IMR-90 (cell line): ENCODE results near the gene FGF5. TPM values are rescaled to one million over a fixed set of nuclear protein-coding genes. Genes with fewer than 3 reads are reported as not detected.

Source experiments
- ATAC-seq: fragments of 200-7000 bp; cut with Tn5 transposase; 2 replicates; pipeline ENCODE4 v1.9.1; 2020; ENCODE audit warnings: low read depth, mild to moderate bottlenecking, moderate library complexity
- BruUV-seq: library from RNA; stranded (reverse); fragments of 400-500 nt; replicated peaks from 2 replicates; lab custom pipeline; 2021; lab: Mats Ljungman, UMichigan
- CTCF ChIA-PET: fragments of 300-600 bp; formaldehyde crosslinking; extraction: SDS; loops from one replicate; lab custom pipeline; 2021; ENCODE audit warnings: antibody characterized with exemption; lab: Yijun Ruan, JAX
- POLR2A ChIA-PET: fragments of 300-600 bp; sonication (Branson Sonifier 250); formaldehyde crosslinking; loops from one replicate; lab custom pipeline; 2022; ENCODE audit warnings: antibody characterized with exemption; ENCODE audit not compliant: unreplicated experiment; lab: Charles Lee
- DNase-seq: peaks from one replicate; pipeline ENCODE4 v3.0.0; 2013
- H2AFZ ChIP-seq: replicated peaks from 2 replicates; pipeline ENCODE3; 2013; ENCODE audit warnings: low read length, mild to moderate bottlenecking; ENCODE audit not compliant: poor library complexity
- H2AK5ac ChIP-seq: 2 replicates; pipeline ENCODE4 v1.6.1; 2013; ENCODE audit warnings: low read depth, low read length, inconsistent platforms
- H2AK9ac ChIP-seq: replicated peaks from 2 replicates; pipeline ENCODE3; 2013; ENCODE audit warnings: mild to moderate bottlenecking, low read depth, low read length, moderate library complexity; ENCODE audit not compliant: poor library complexity
- H2BK120ac ChIP-seq: 2 replicates; pipeline ENCODE4 v1.6.1; 2013; ENCODE audit warnings: low read depth, low read length, inconsistent platforms
- H2BK15ac ChIP-seq: 3 replicates; pipeline ENCODE4 v1.6.1; 2013; ENCODE audit warnings: low read depth, low read length, inconsistent platforms
- H2BK20ac ChIP-seq: 2 replicates; pipeline ENCODE4 v1.6.1; 2013; ENCODE audit warnings: low read depth, mild to moderate bottlenecking, inconsistent platforms, low read length, moderate library complexity
- H2BK5ac ChIP-seq: 2 replicates; pipeline ENCODE4 v1.6.1; 2013; ENCODE audit warnings: mild to moderate bottlenecking, low read depth, low read length, inconsistent platforms; ENCODE audit not compliant: poor library complexity, severe bottlenecking
- H3K14ac ChIP-seq: replicated peaks from 2 replicates; pipeline ENCODE4 v1.6.1; 2013; ENCODE audit warnings: low read depth, low read length, inconsistent platforms
- H3K18ac ChIP-seq: 2 replicates; pipeline ENCODE4 v1.6.1; 2013; ENCODE audit warnings: low read depth, low read length, control low read depth
- H3K23ac ChIP-seq: 2 replicates; pipeline ENCODE4 v1.6.1; 2013; ENCODE audit warnings: low read depth, low read length, inconsistent platforms
- H3K27ac ChIP-seq: 2 replicates; pipeline ENCODE4 v1.5.1; 2013; ENCODE audit warnings: mild to moderate bottlenecking, control low read depth, low read length; ENCODE audit not compliant: insufficient read depth
- H3K27me3 ChIP-seq: 2 replicates; pipeline ENCODE4 v1.6.1; 2013; ENCODE audit warnings: low read length; ENCODE audit not compliant: control insufficient read depth, insufficient read depth
- H3K36me3 ChIP-seq: 2 replicates; pipeline ENCODE4 v1.6.1; 2013; ENCODE audit warnings: low read length, mixed read lengths; ENCODE audit not compliant: control insufficient read depth, insufficient read depth
- H3K4ac ChIP-seq: 2 replicates; pipeline ENCODE4 v1.6.1; 2013; ENCODE audit warnings: low read depth, low read length, inconsistent platforms
- H3K4me1 ChIP-seq: 2 replicates; pipeline ENCODE4 v1.6.1; 2013; ENCODE audit warnings: low read length, mixed read lengths; ENCODE audit not compliant: control insufficient read depth, insufficient read depth
- H3K4me2 ChIP-seq: 2 replicates; pipeline ENCODE4 v1.6.1; 2013; ENCODE audit warnings: low read depth, mild to moderate bottlenecking, control low read depth, low read length, moderate library complexity
- H3K4me3 ChIP-seq: 2 replicates; pipeline ENCODE4 v1.5.1; 2013; ENCODE audit warnings: low read depth, mild to moderate bottlenecking, control low read depth, low read length, moderate library complexity; ENCODE audit not compliant: insufficient read depth
- H3K56ac ChIP-seq: 2 replicates; pipeline ENCODE4 v1.6.1; 2013; ENCODE audit warnings: low read length, inconsistent platforms; ENCODE audit not compliant: insufficient read depth; ENCODE audit errors: extremely low read depth
- H3K79me1 ChIP-seq, 2 experiments: 2 replicates each; pipeline ENCODE4 v1.6.1; 2013; ENCODE audit warnings: low read length in 2 of 2, inconsistent platforms in 1 of 2, low read depth in 1 of 2
- H3K9ac ChIP-seq: 2 replicates; pipeline ENCODE4 v1.6.1; 2013; ENCODE audit warnings: low read depth, low read length, control low read depth
- H3K9me1 ChIP-seq: 2 replicates; pipeline ENCODE4 v1.6.1; 2013; ENCODE audit warnings: low read length, inconsistent platforms; ENCODE audit not compliant: insufficient read depth
- H3K9me3 ChIP-seq: 2 replicates; pipeline ENCODE4 v1.6.1; 2013; ENCODE audit warnings: low read length; ENCODE audit not compliant: control insufficient read depth, insufficient read depth
- H4K20me1 ChIP-seq: 2 replicates; pipeline ENCODE4 v1.6.1; 2013; ENCODE audit warnings: low read length, inconsistent platforms; ENCODE audit not compliant: insufficient read depth
- H4K5ac ChIP-seq: 2 replicates; pipeline ENCODE4 v1.6.1; 2013; ENCODE audit warnings: mild to moderate bottlenecking, low read depth, low read length, control low read depth
- H4K8ac ChIP-seq, 2 experiments: 2 replicates each; pipeline ENCODE4 v1.6.1; 2013; ENCODE audit warnings: low read depth in 2 of 2, low read length in 2 of 2, control low read depth in 1 of 2, inconsistent platforms in 1 of 2
- H4K91ac ChIP-seq: 2 replicates; pipeline ENCODE4 v1.6.1; 2013; ENCODE audit warnings: low read depth, low read length, inconsistent platforms; ENCODE audit not compliant: insufficient read depth
- BHLHE40 ChIP-seq: fragments of 150-350 bp; IDR thresholded peaks from 2 replicates; pipeline ENCODE4 v1.6.1; 2016; ENCODE audit warnings: mild to moderate bottlenecking, low read depth, low read length
- CEBPB ChIP-seq: IDR thresholded peaks from 2 replicates; pipeline ENCODE4 v1.6.1; 2012; ENCODE audit warnings: low read depth, low read length, improper control_type of control experiment
- CHD1 ChIP-seq: IDR thresholded peaks from 2 replicates; pipeline ENCODE4 v1.6.1; 2012; ENCODE audit warnings: low read depth, low read length, improper control_type of control experiment
- FOS ChIP-seq: fragments of 150-350 bp; IDR thresholded peaks from 2 replicates; pipeline ENCODE4 v1.6.1; 2016; ENCODE audit warnings: low read depth, low read length
- MAFK ChIP-seq: IDR thresholded peaks from 2 replicates; pipeline ENCODE4 v1.6.1; 2012; ENCODE audit warnings: low read depth, low read length, improper control_type of control experiment
- MAZ ChIP-seq: IDR thresholded peaks from 2 replicates; pipeline ENCODE4 v1.6.1; 2012; ENCODE audit warnings: low read depth, mild to moderate bottlenecking, low read length, improper control_type of control experiment, moderate library complexity, borderline replicate concordance
- MXI1 ChIP-seq: IDR thresholded peaks from 2 replicates; pipeline ENCODE4 v1.6.1; 2012; ENCODE audit warnings: low read depth, mild to moderate bottlenecking, low read length, moderate library complexity, borderline replicate concordance
- NFE2L2 ChIP-seq: fragments of 150-350 bp; IDR thresholded peaks from 2 replicates; pipeline ENCODE4 v1.6.1; 2016; ENCODE audit warnings: low read depth, mild to moderate bottlenecking, low read length
- POLR2A ChIP-seq: IDR thresholded peaks from 2 replicates; pipeline ENCODE4 v1.6.1; 2012; ENCODE audit warnings: mild to moderate bottlenecking, low read depth, low read length
- RAD21 ChIP-seq: IDR thresholded peaks from 2 replicates; pipeline ENCODE4 v1.6.1; 2012; ENCODE audit warnings: low read length, improper control_type of control experiment
- RCOR1 ChIP-seq: IDR thresholded peaks from 2 replicates; pipeline ENCODE4 v1.6.1; 2012; ENCODE audit warnings: mild to moderate bottlenecking, low read length, improper control_type of control experiment; ENCODE audit not compliant: insufficient replicate concordance
- RFX5 ChIP-seq: IDR thresholded peaks from 2 replicates; pipeline ENCODE4 v1.8.0; 2012; ENCODE audit warnings: low read depth, mild to moderate bottlenecking, low read length, moderate library complexity
- SMC3 ChIP-seq: fragments of 150-350 bp; IDR thresholded peaks from 2 replicates; pipeline ENCODE4 v1.6.1; 2016; ENCODE audit warnings: low read depth, mild to moderate bottlenecking, antibody characterized with exemption, low read length, moderate library complexity
- USF2 ChIP-seq: fragments of 150-350 bp; IDR thresholded peaks from 2 replicates; pipeline ENCODE4 v1.6.1; 2017; ENCODE audit warnings: mild to moderate bottlenecking, antibody characterized with exemption, low read length, low read depth
- WGBS, 2 experiments: methylation state at CpG; one replicate each; pipeline versions ENCODE4 v1.1.5 to v1.1.7; 2013; ENCODE audit warnings: missing lambda C conversion rate in 2 of 2; ENCODE audit not compliant: insufficient read length in 1 of 2; ENCODE audit errors: extremely low coverage in 2 of 2; 5-methylcytosine and 5-hydroxymethylcytosine counted together
- dilution Hi-C: fragments of 300-500 bp; cut with HindIII; formaldehyde crosslinking; loops from one replicate; pipeline ENCODE4 v1.14.3; 2018; ENCODE audit warnings: low sequenced_read_pairs; ENCODE audit not compliant: unreplicated experiment
- in situ Hi-C: fragments of 300-500 bp; cut with MboI; formaldehyde crosslinking; loops from 3 replicates; pipeline ENCODE4 v1.14.3; 2019; ENCODE audit warnings: low sequenced_read_pairs, inconsistent platforms, mixed read lengths
- intact Hi-C: fragments of 100-400 bp; cut with micrococcal nuclease; formaldehyde crosslinking; loops from 2 replicates; pipeline ENCODE4 v1.10.0; 2022
- polyA plus RNA-seq, 3 experiments: library from polyadenylated mRNA; depleted of rRNA; stranded (reverse); fragments of >200 nt; gene quantifications; 2 replicates each; pipeline ENCODE4 v1.2.3, GENCODE V29; 2012; ENCODE audit warnings: low replicate concordance in 1 of 3
- total RNA-seq: library from RNA; depleted of rRNA; stranded (reverse); fragments of >200 nt; gene quantifications from 2 replicates; pipeline ENCODE4 v1.2.3, GENCODE V29; 2012
- TF ChIP-seq, protein P1 (sequence below): conservative IDR thresholded peaks from 2 replicates; pipeline ENCODE4 v1.5.1; 2012; ENCODE audit warnings: mild to moderate bottlenecking, low read depth, low read length, improper control_type of control experiment
- TF ChIP-seq, protein P2 (sequence below): fragments of 150-350 bp; IDR thresholded peaks from 2 replicates; pipeline ENCODE4 v1.6.1; 2016; ENCODE audit warnings: low read depth, mild to moderate bottlenecking, low read length, moderate library complexity, borderline replicate concordance

The FGF5 gene
- total and polyA plus RNA-seq, 2 of the 4 experiments (the other 2 are of a cell fraction), result 18.6 to 42.1 TPM

GRCh38 chr4:80229590-80229989 lies 36.9 kb upstream of the FGF5 start:
- H3K9me1 ChIP-seq, result peaks cover 8% of the 10 kb centered on the region; the same call in 1 of the 2 replicates
- H4K20me1 ChIP-seq, result no peaks in the 10 kb centered on the region
- H3K4me2 ChIP-seq, result peak overlapping the region; percentile 51; the same call in 1 of the 2 replicates
- peak overlapping the region; percentile 65; the same call in 1 of the 3 replicates for H2BK15ac ChIP-seq
- no peak overlapping the region for H4K5ac ChIP-seq
- in situ Hi-C loops, result loop anchor here (10.0 kb wide), 1 partner anchor 105 kb away; the partner anchor contains the start of gene CFAP299
- intact Hi-C loops, result no loop called here
- H3K9me3 ChIP-seq, result no peaks in the 10 kb centered on the region
- H2BK120ac ChIP-seq, result peak overlapping the region; percentile 74
- ChIA-PET POLR2A (no interaction called here), CTCF (interaction anchor here (1.2 to 1.7 kb wide), 4 partner anchors 9 to 106 kb away, joined by 3 to 4 read pairs (median 4); partner anchors contain the start of genes CFAP299 and FGF5)
- peak overlapping the region; percentile 93 for H3K14ac ChIP-seq
- H3K4me1 ChIP-seq, result peaks cover 6% of the 10 kb centered on the region; the same call in 1 of the 2 replicates
- no peak overlapping the region for H2AK9ac ChIP-seq
- peak overlapping the region; percentile 82 for H2AK5ac ChIP-seq
- H3K56ac ChIP-seq, result no peak overlapping the region
- no peak overlapping the region for H4K91ac ChIP-seq
- no peaks in the 10 kb centered on the region for H3K27me3 ChIP-seq
- H3K23ac ChIP-seq, result peak overlapping the region; percentile 52; the same call in 1 of the 2 replicates
- WGBS, 2 experiments, result no CpG with 5 or more reads among the region's 2 CpGs
- DNase-seq (no peak), ATAC-seq (no peak)
- peak overlapping the region; percentile 75; the same call in 1 of the 2 replicates for H3K4ac ChIP-seq
- H2AFZ ChIP-seq, result no peak overlapping the region
- H3K18ac ChIP-seq, result no peak overlapping the region
- dilution Hi-C loops, result no loop called here
- H3K36me3 ChIP-seq, result no peaks in the 10 kb centered on the region
- H2BK5ac ChIP-seq, result peak overlapping the region; percentile 15
- H3K27ac ChIP-seq, result no peak overlapping the region
- no TSS peak for BruUV-seq
- TF ChIP-seq MAFK, result no peak
- TF ChIP-seq CEBPB, result no peak
- no peak for TF ChIP-seq BHLHE40
- no peak for TF ChIP-seq RAD21
- TF ChIP-seq, protein P1, sequence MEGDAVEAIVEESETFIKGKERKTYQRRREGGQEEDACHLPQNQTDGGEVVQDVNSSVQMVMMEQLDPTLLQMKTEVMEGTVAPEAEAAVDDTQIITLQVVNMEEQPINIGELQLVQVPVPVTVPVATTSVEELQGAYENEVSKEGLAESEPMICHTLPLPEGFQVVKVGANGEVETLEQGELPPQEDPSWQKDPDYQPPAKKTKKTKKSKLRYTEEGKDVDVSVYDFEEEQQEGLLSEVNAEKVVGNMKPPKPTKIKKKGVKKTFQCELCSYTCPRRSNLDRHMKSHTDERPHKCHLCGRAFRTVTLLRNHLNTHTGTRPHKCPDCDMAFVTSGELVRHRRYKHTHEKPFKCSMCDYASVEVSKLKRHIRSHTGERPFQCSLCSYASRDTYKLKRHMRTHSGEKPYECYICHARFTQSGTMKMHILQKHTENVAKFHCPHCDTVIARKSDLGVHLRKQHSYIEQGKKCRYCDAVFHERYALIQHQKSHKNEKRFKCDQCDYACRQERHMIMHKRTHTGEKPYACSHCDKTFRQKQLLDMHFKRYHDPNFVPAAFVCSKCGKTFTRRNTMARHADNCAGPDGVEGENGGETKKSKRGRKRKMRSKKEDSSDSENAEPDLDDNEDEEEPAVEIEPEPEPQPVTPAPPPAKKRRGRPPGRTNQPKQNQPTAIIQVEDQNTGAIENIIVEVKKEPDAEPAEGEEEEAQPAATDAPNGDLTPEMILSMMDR, result no peak
- no peak for TF ChIP-seq SMC3
- TF ChIP-seq POLR2A, result no peak
- no peak for TF ChIP-seq RFX5
- no peak for TF ChIP-seq FOS
- TF ChIP-seq MXI1, result no peak
- TF ChIP-seq MAZ, result no peak
- TF ChIP-seq RCOR1, result no peak
- TF ChIP-seq NFE2L2, result no peak
- no peak for TF ChIP-seq USF2
- TF ChIP-seq, protein P2, sequence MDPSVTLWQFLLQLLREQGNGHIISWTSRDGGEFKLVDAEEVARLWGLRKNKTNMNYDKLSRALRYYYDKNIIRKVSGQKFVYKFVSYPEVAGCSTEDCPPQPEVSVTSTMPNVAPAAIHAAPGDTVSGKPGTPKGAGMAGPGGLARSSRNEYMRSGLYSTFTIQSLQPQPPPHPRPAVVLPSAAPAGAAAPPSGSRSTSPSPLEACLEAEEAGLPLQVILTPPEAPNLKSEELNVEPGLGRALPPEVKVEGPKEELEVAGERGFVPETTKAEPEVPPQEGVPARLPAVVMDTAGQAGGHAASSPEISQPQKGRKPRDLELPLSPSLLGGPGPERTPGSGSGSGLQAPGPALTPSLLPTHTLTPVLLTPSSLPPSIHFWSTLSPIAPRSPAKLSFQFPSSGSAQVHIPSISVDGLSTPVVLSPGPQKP, result no peak
- no peak for TF ChIP-seq CHD1
- no peak overlapping the region for H3K4me3 ChIP-seq
- H3K79me1 ChIP-seq, result peaks cover 7 to 19% of the 10 kb centered on the region in 2 experiments; a peak in 3 of 4 replicates
- H4K8ac ChIP-seq, result peak overlapping the region in 1 of 2 experiments; percentile 63; a peak in 1 of 4 replicates
- no peak overlapping the region for H3K9ac ChIP-seq
- H2BK20ac ChIP-seq, result peak overlapping the region; percentile 89
